Natural killer cell (primary cell): ENCODE data around the gene CYP27C1. TPM values are rescaled to one million over a fixed set of nuclear protein-coding genes. Genes with fewer than 3 reads are reported as not detected.

Experiments used
- ATAC-seq, 3 donors: fragments of 150-1000 bp in 2 of 3; fragments of 200-7000 bp in 1 of 3; cut with Tn5 transposase; 1 replicate in 1 of 3; 2 replicates in 2 of 3; pipeline ENCODE4 v1.10.0; 2021; ENCODE audit warnings: mild to moderate bottlenecking in 2 of 3, moderate library complexity in 2 of 3
- DNase-seq, 2 donors: peaks; one replicate each; pipeline versions ENCODE4 v3.0.0 to v3.0.0-alpha.2; 2013 to 2021; ENCODE audit warnings: mixed read lengths in 1 of 2
- H3K27ac ChIP-seq: one replicate; pipeline ENCODE4 v1.5.1; 2013; ENCODE audit warnings: mild to moderate bottlenecking, low read length
- H3K27me3 ChIP-seq: one replicate; pipeline ENCODE4 v1.6.1; 2013; ENCODE audit warnings: low read length; ENCODE audit not compliant: control insufficient read depth, insufficient read depth
- H3K36me3 ChIP-seq: one replicate; pipeline ENCODE4 v1.6.1; 2013; ENCODE audit warnings: low read length; ENCODE audit not compliant: control insufficient read depth, insufficient read depth
- H3K4me1 ChIP-seq: one replicate; pipeline ENCODE4 v1.6.1; 2013; ENCODE audit warnings: low read length; ENCODE audit not compliant: control insufficient read depth, insufficient read depth
- H3K4me3 ChIP-seq: one replicate; pipeline ENCODE4 v1.5.1; 2013; ENCODE audit warnings: low read length
- H3K9me3 ChIP-seq: one replicate; pipeline ENCODE4 v1.6.1; 2013; ENCODE audit warnings: low read length; ENCODE audit not compliant: control insufficient read depth, insufficient read depth
- H3K27ac Mint-ChIP-seq, 2 donors: one replicate each; pipeline ENCODE4 v1.8.0; 2022; ENCODE audit warnings: mild to moderate bottlenecking in 2 of 2, mixed read lengths in 2 of 2, moderate library complexity in 1 of 2
- H3K27me3 Mint-ChIP-seq, 2 donors: one replicate each; pipeline ENCODE4 v1.8.0; 2022; ENCODE audit warnings: low read depth in 2 of 2, mixed read lengths in 2 of 2
- H3K36me3 Mint-ChIP-seq: one replicate; pipeline ENCODE4 v1.8.0; 2022; ENCODE audit warnings: mixed read lengths
- H3K4me1 Mint-ChIP-seq, 2 donors: one replicate each; pipeline ENCODE4 v1.8.0; 2022; ENCODE audit warnings: mixed read lengths in 2 of 2
- H3K4me3 Mint-ChIP-seq: one replicate; pipeline ENCODE4 v1.8.0; 2022; ENCODE audit warnings: mild to moderate bottlenecking, moderate library complexity, mixed read lengths
- H3K9me3 Mint-ChIP-seq, 2 donors: one replicate each; pipeline ENCODE4 v1.8.0; 2022; ENCODE audit warnings: mixed read lengths in 2 of 2
- CTCF ChIP-seq: fragments of 200-600 bp; IDR thresholded peaks from one replicate; pipeline ENCODE4 v1.8.0; 2022; ENCODE audit warnings: antibody characterized with exemption
- WGBS: methylation state at CpG from one replicate; pipeline ENCODE4 v1.1.7; 2013; ENCODE audit warnings: missing lambda C conversion rate; ENCODE audit not compliant: insufficient coverage; 5-methylcytosine and 5-hydroxymethylcytosine counted together
- intact Hi-C: fragments of 100-400 bp; cut with micrococcal nuclease; formaldehyde crosslinking; loops from one replicate; pipeline ENCODE4 v1.14.2; 2022
- total RNA-seq, 4 donors: library from RNA; stranded (reverse); fragments of 120-200 nt in 1 of 4; gene quantifications; one replicate each; pipeline versions ENCODE4 v1.2.3 to v1.2.4, GENCODE V29; 2013 to 2022

Gene CYP27C1
- total RNA-seq, 3 donors from 2014 or later (not counting 1 experiment from before 2014, with no cell fraction given), result not detected

- TF ChIP-seq CTCF, result no peak
- intact Hi-C loops, result no loop called here
- Mint-ChIP-seq H3K4me1 (no peaks in the 10 kb centered on the region), H3K27me3 (peaks cover 10 to 23% of the 10 kb centered on the region in 2 donors), H3K36me3 (no peaks in the 10 kb centered on the region), H3K4me3 (no peak overlapping the region), H3K27ac (no peak overlapping the region), H3K9me3 (no peaks in the 10 kb centered on the region)
- H3K27ac ChIP-seq, result no peak overlapping the region
- 89% methylated on average over 35 of the region's 35 CpGs for WGBS
- no peak for ATAC-seq
- DNase-seq, result no peak
- no peaks in the 10 kb centered on the region for H3K9me3 ChIP-seq
- H3K27me3 ChIP-seq, result peaks cover 3% of the 10 kb centered on the region
- no peaks in the 10 kb centered on the region for H3K4me1 ChIP-seq
- no peak overlapping the region for H3K4me3 ChIP-seq
- no peaks in the 10 kb centered on the region for H3K36me3 ChIP-seq
Observed at GRCh38 chr2:127205218-127206125, 14.6 kb downstream of the CYP27C1 start.

- ATAC-seq (no peak), DNase-seq (no peak)
- WGBS, result 79% methylated on average over 5 of the region's 5 CpGs
- Histone ChIP-seq H3K4me1 (peaks cover 6% of the 10 kb centered on the region), H3K36me3 (no peaks in the 10 kb centered on the region), H3K27ac (no peak overlapping the region), H3K27me3 (peaks cover 3% of the 10 kb centered on the region), H3K4me3 (no peak overlapping the region), H3K9me3 (no peaks in the 10 kb centered on the region)
- intact Hi-C loops, result no loop called here
- TF ChIP-seq CTCF, result no peak
- peaks cover 0 to 8% of the 10 kb centered on the region in 2 donors for H3K27me3 Mint-ChIP-seq
- peaks cover 5 to 7% of the 10 kb centered on the region in 2 donors for H3K4me1 Mint-ChIP-seq
- H3K9me3 Mint-ChIP-seq, result no peaks in the 10 kb centered on the region
- no peak overlapping the region for H3K4me3 Mint-ChIP-seq
- H3K36me3 Mint-ChIP-seq, result no peaks in the 10 kb centered on the region
- H3K27ac Mint-ChIP-seq, result no peak overlapping the region
Observed at GRCh38 chr2:127201452-127201851, 18.6 kb downstream of the CYP27C1 start.

GRCh38 chr2:127200962-127201361, 19.1 kb downstream of the CYP27C1 start:
- WGBS, result 86% methylated on average over 7 of the region's 7 CpGs
- Histone ChIP-seq H3K36me3 (no peaks in the 10 kb centered on the region), H3K4me3 (no peak overlapping the region), H3K27ac (no peak overlapping the region), H3K4me1 (peaks cover 6% of the 10 kb centered on the region), H3K27me3 (peaks cover 3% of the 10 kb centered on the region), H3K9me3 (no peaks in the 10 kb centered on the region)
- peaks cover 5 to 7% of the 10 kb centered on the region in 2 donors for H3K4me1 Mint-ChIP-seq
- H3K36me3 Mint-ChIP-seq, result no peaks in the 10 kb centered on the region
- H3K27ac Mint-ChIP-seq, result no peak overlapping the region
- peaks cover 0 to 8% of the 10 kb centered on the region in 2 donors for H3K27me3 Mint-ChIP-seq
- no peak overlapping the region for H3K4me3 Mint-ChIP-seq
- H3K9me3 Mint-ChIP-seq, result no peaks in the 10 kb centered on the region
- TF ChIP-seq CTCF, result no peak
- ATAC-seq (no peak), DNase-seq (no peak)
- intact Hi-C loops, result no loop called here
